A549 (cell line): Measurements from ENCODE around the gene DDI2. TPM values are rescaled to one million over a fixed set of nuclear protein-coding genes. Genes with fewer than 3 reads are reported as not detected.

Experiments
- ATAC-seq, 2 experiments: fragments of 200-7000 bp in 1 of 2; fragments of >200 bp in 1 of 2; cut with Nextera tagmentation in 1 of 2; cut with Tn5 transposase in 1 of 2; 3 replicates each; pipeline versions ENCODE4 v1.8.0 to v1.9.1; 2018 to 2020; ENCODE audit warnings: mild to moderate bottlenecking in 1 of 2, moderate library complexity in 1 of 2
- CTCF ChIA-PET: fragments of 300-600 bp; sonication (Branson Sonifier 250); formaldehyde crosslinking; extraction: SDS; loops from one replicate; lab custom pipeline; 2021; ENCODE audit warnings: antibody characterized with exemption, inconsistent platforms; lab: Yijun Ruan, JAX
- POLR2A ChIA-PET: fragments of 350-600 bp; formaldehyde crosslinking; extraction: SDS; loops from one replicate; lab custom pipeline; 2021; ENCODE audit warnings: antibody characterized with exemption, inconsistent platforms; lab: Yijun Ruan, JAX
- DNase-seq, 2 experiments: peaks; one replicate each; pipeline versions ENCODE4 v3.0.0 to v3.0.0-alpha.2; 2011 to 2016; ENCODE audit warnings: low read depth in 1 of 2, low spot score in 1 of 2
- FAIRE-seq: peaks from 2 replicates; lab custom pipeline; 2011; peaks lifted over from hg19 to GRCh38; lab: Jason Lieb, UNC
- H3K27ac ChIP-seq, 2 experiments: fragments of >200 bp; sonication (Bioruptor Twin); formaldehyde crosslinking; 3 replicates each; pipeline ENCODE4 v1.5.1; 2016 to 2017
- H3K4me1 ChIP-seq: fragments of >200 bp; sonication (Bioruptor Twin); formaldehyde crosslinking; 3 replicates; pipeline ENCODE4 v1.6.1; 2016
- H3K4me2 ChIP-seq: fragments of >200 bp; sonication (Bioruptor Twin); formaldehyde crosslinking; 3 replicates; pipeline ENCODE4 v1.6.1; 2016
- H3K4me3 ChIP-seq: fragments of >200 bp; sonication (Bioruptor Twin); formaldehyde crosslinking; 3 replicates; pipeline ENCODE4 v1.5.1; 2016
- H3K9me3 ChIP-seq: fragments of >200 bp; sonication (Bioruptor Twin); formaldehyde crosslinking; 3 replicates; pipeline ENCODE4 v1.6.1; 2016
- ATOH8 ChIP-seq: fragments of 250-450 bp; sonication (Bioruptor Pico); IDR thresholded peaks from 2 replicates; pipeline ENCODE4 v1.5.0; 2020; ENCODE audit warnings: low read depth, mild to moderate bottlenecking, moderate library complexity
- BHLHE40 ChIP-seq: IDR thresholded peaks from 2 replicates; pipeline ENCODE4 v1.6.1; 2012; ENCODE audit warnings: low read depth, low read length, inconsistent platforms
- CEBPB ChIP-seq, 2 experiments: fragments of >200 bp in 1 of 2; sonication (Bioruptor Twin) in 1 of 2; formaldehyde crosslinking in 1 of 2; IDR thresholded peaks; 2 replicates each; pipeline ENCODE4 v1.6.1; 2012 to 2016
- CHD2 ChIP-seq: fragments of 150-350 bp; IDR thresholded peaks from 2 replicates; pipeline ENCODE4 v1.6.1; 2014; ENCODE audit warnings: low read length; ENCODE audit not compliant: partially characterized antibody
- CHD4 ChIP-seq: fragments of 200-600 bp; sonication (generic); IDR thresholded peaks from 2 replicates; pipeline ENCODE4 v1.6.1; 2016; ENCODE audit warnings: antibody characterized with exemption, mild to moderate bottlenecking, borderline replicate concordance
- CTCF ChIP-seq: fragments of >200 bp; sonication (Bioruptor Twin); formaldehyde crosslinking; IDR thresholded peaks from 3 replicates; pipeline ENCODE4 v1.5.1; 2016
- E2F6 ChIP-seq: IDR thresholded peaks from 2 replicates; pipeline ENCODE4 v1.6.1; 2012; ENCODE audit warnings: low read depth, borderline replicate concordance
- EHMT2 ChIP-seq: fragments of 200-600 bp; sonication (generic); IDR thresholded peaks from 2 replicates; pipeline ENCODE4 v1.6.1; 2016; ENCODE audit warnings: antibody characterized with exemption, low read depth, mild to moderate bottlenecking, moderate library complexity
- EP300 ChIP-seq, 2 experiments: fragments of >200 bp; sonication (Bioruptor Twin); formaldehyde crosslinking; IDR thresholded peaks; 2 replicates in 1 of 2; 3 replicates in 1 of 2; pipeline ENCODE4 v1.6.1; 2016 to 2017
- ESRRA ChIP-seq: fragments of 150-350 bp; IDR thresholded peaks from 2 replicates; pipeline ENCODE4 v1.6.1; 2014; ENCODE audit warnings: mild to moderate bottlenecking, low read length, borderline replicate concordance
- FOXS1 ChIP-seq: fragments of 250-450 bp; sonication (Bioruptor Pico); IDR thresholded peaks from 2 replicates; pipeline ENCODE4 v1.5.0; 2020; ENCODE audit warnings: mild to moderate bottlenecking, moderate library complexity
- HEYL ChIP-seq: fragments of 250-450 bp; sonication (Bioruptor Pico); IDR thresholded peaks from 2 replicates; pipeline ENCODE4 v1.8.0; 2021; ENCODE audit warnings: mild to moderate bottlenecking, moderate library complexity
- HOXB5 ChIP-seq: fragments of 250-450 bp; sonication (Bioruptor Pico); IDR thresholded peaks from 2 replicates; pipeline ENCODE4 v1.5.0; 2020; ENCODE audit warnings: mild to moderate bottlenecking, moderate library complexity
- JUN ChIP-seq, 2 experiments: fragments of >200 bp; sonication (Bioruptor Twin); formaldehyde crosslinking; IDR thresholded peaks; 2 replicates in 1 of 2; 3 replicates in 1 of 2; pipeline ENCODE4 v1.6.1; 2016 to 2017
- MAFK ChIP-seq: fragments of 450-650 bp; IDR thresholded peaks from 2 replicates; pipeline ENCODE4 v1.6.1; 2014; ENCODE audit not compliant: partially characterized antibody
- NFE2L2 ChIP-seq: fragments of 150-350 bp; conservative IDR thresholded peaks from 2 replicates; pipeline ENCODE4 v1.6.1; 2014; ENCODE audit warnings: low read length
- POLR2A ChIP-seq: IDR thresholded peaks from 2 replicates; pipeline ENCODE4 v1.6.1; 2012; ENCODE audit warnings: mild to moderate bottlenecking, low read length
- REST ChIP-seq: fragments of 200-600 bp; sonication (generic); IDR thresholded peaks from 2 replicates; pipeline ENCODE4 v1.6.1; 2016; ENCODE audit warnings: antibody characterized with exemption, mild to moderate bottlenecking, moderate library complexity
- RNF2 ChIP-seq: fragments of 200-600 bp; sonication (generic); IDR thresholded peaks from 2 replicates; pipeline ENCODE4 v1.6.1; 2016; ENCODE audit warnings: low read depth, mild to moderate bottlenecking, antibody characterized with exemption, moderate library complexity, borderline replicate concordance
- SMC3 ChIP-seq: fragments of >200 bp; sonication (Bioruptor Twin); formaldehyde crosslinking; IDR thresholded peaks from 3 replicates; pipeline ENCODE4 v1.6.1; 2018; ENCODE audit warnings: inconsistent platforms
- SREBF2 ChIP-seq: fragments of 450-650 bp; IDR thresholded peaks from 2 replicates; pipeline ENCODE4 v1.6.1; 2014; ENCODE audit warnings: mild to moderate bottlenecking, moderate library complexity
- USF2 ChIP-seq: fragments of 450-650 bp; IDR thresholded peaks from 2 replicates; pipeline ENCODE4 v1.6.1; 2014; ENCODE audit warnings: antibody characterized with exemption
- ZNF302 ChIP-seq: fragments of 250-450 bp; sonication (Bioruptor Pico); IDR thresholded peaks from 2 replicates; pipeline ENCODE4 v1.9.0; 2021; ENCODE audit warnings: inconsistent platforms, mild to moderate bottlenecking, moderate library complexity
- ZSCAN20 ChIP-seq: fragments of 250-450 bp; sonication (Bioruptor Pico); IDR thresholded peaks from 2 replicates; pipeline ENCODE4 v1.8.0; 2022; ENCODE audit warnings: mild to moderate bottlenecking, moderate library complexity
- WGBS: methylation state at CpG from one replicate; pipeline ENCODE4 v1.1.6; 2017; ENCODE audit errors: missing lambda C conversion rate; 5-methylcytosine and 5-hydroxymethylcytosine counted together
- polyA plus RNA-seq, 4 experiments: library from polyadenylated mRNA; depleted of rRNA in 3 of 4; stranded (reverse); fragments of >200 nt; fragmentation: RNase III in 1 of 4; extraction: RNeasy Plus Mini Kit Qiagen cat#74134 plus additional on column Dnase treatment in 1 of 4; gene quantifications; 2 replicates in 3 of 4; 3 replicates in 1 of 4; pipeline ENCODE4 v1.2.3, GENCODE V29; 2011 to 2017

DDI2 gene
- polyA plus RNA-seq, 2 of the 4 experiments (the other 2 are of a cell fraction): 6.3 to 8.6 TPM

- no peak for TF ChIP-seq CTCF
- no peak for TF ChIP-seq RNF2
- TF ChIP-seq EHMT2: no peak
- TF ChIP-seq HOXB5 (CRISPR knock-in tag): no peak
- TF ChIP-seq CEBPB (IDR thresholded peaks at IDR 0.05): no peak
- TF ChIP-seq ESRRA: no peak
- TF ChIP-seq JUN (IDR thresholded peaks at IDR 0.05): no peak
Observed at GRCh38 chr1:15663925-15664324, 46.7 kb downstream of the DDI2 start (continued).

- DNase-seq: no peak
- no peak for ATAC-seq
- FAIRE-seq: no peak
- TF ChIP-seq E2F6 (no peak), USF2 (no peak), EP300 (IDR thresholded peaks at IDR 0.05) (no peak), MAFK (no peak), HEYL (CRISPR knock-in tag) (no peak), NFE2L2 (no peak), FOXS1 (CRISPR knock-in tag) (no peak), REST (no peak), CHD4 (no peak), CEBPB (IDR thresholded peaks at IDR 0.05) (no peak), POLR2A (no peak), ATOH8 (CRISPR knock-in tag) (no peak), SREBF2 (no peak), BHLHE40 (no peak), CHD2 (no peak), SMC3 (no peak), ZSCAN20 (CRISPR knock-in tag) (no peak), ZNF302 (CRISPR knock-in tag) (no peak)
- TF ChIP-seq, all 56 proteins: peak for 0
- Histone ChIP-seq H3K9me3 (no peaks in the 10 kb centered on the region), H3K4me3 (no peak overlapping the region), H3K27ac (no peak overlapping the region), H3K4me1 (no peaks in the 10 kb centered on the region), H3K4me2 (no peak overlapping the region)
- CTCF ChIA-PET: interaction anchor here (1.7 kb wide), 1 partner anchor 36 kb away, joined by 3 read pairs; no protein-coding TSS in a partner anchor
- POLR2A ChIA-PET: no interaction called here
- 93% methylated on average over 7 of the region's 7 CpGs for WGBS
Observed at GRCh38 chr1:15667362-15667761, 50.1 kb downstream of the DDI2 start.
